GM18526 (cell line): ENCODE data around the gene TSPOAP1.

Source experiments
- POLR2A ChIP-seq: IDR thresholded peaks from 3 replicates; pipeline ENCODE4 v1.6.1; 2011; ENCODE audit not compliant: insufficient read length; ENCODE audit errors: extremely low read depth

The TSPOAP1 gene

DNA sequence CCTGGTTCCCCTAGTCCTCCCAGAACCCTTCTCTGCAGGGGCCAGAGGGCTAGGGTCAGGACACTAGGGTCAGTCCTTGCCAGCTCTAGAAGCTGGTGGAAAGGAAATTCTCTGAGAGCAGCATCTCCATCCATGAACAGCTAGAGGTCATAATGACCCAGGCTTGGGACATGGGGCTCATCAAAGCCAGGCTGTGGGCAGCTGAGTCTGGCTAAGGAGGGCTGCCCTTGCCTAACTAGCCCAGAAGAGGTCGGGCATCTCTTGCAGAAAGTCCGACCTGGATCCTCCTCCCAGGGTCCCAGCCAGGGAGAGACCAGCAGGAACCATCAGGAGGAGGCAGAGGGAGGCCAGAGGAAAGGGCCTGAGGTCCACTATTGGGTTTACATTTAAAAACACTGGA, 52.2 kb downstream of the TSPOAP1 start:
- no peak for TF ChIP-seq POLR2A

GRCh38 chr17:58275417-58275816, 53.2 kb downstream of the TSPOAP1 start:
- TF ChIP-seq POLR2A: no peak

- TF ChIP-seq POLR2A: no peak
These were observed 55.0 kb downstream of the TSPOAP1 start for GRCh38 chr17:58273453-58274104.

GRCh38 chr17:58272367-58273280, 56.0 kb downstream of the TSPOAP1 start:
- TF ChIP-seq POLR2A: no peak

DNA sequence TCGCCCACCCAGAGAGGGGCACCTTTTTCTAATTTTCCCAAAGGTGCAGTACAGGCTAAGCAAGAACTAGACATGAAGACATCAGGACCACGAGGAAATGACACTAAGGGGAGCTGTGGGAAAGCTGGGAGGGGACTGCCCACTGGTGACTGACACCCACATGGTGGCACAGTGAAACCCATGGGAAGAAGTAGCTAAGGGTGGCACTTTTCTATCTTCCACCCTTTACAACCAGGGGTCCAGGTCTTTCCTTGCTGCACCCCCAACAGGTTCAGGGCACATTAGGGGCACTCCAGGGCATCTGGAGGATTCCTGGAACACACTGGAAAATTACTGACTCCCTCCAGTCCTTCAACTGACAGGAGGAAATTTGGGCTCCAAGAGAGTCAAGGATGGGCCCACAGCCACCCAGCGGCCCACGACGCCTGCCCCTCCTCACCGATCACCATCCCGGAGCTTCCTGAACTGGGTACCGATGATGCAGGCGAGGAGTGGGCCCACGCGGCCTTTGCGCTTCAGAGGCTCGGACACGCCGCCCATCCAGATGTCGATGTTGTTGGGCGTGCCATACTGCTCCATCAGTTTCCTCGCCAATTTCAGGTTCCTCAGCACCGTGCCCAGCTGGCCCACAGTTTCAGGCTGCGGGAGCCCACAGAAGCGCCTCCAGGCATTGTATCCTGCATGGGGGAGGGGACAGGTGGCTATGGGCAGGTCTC, 57.2 kb downstream of the TSPOAP1 start:
- no peak for TF ChIP-seq POLR2A

DNA sequence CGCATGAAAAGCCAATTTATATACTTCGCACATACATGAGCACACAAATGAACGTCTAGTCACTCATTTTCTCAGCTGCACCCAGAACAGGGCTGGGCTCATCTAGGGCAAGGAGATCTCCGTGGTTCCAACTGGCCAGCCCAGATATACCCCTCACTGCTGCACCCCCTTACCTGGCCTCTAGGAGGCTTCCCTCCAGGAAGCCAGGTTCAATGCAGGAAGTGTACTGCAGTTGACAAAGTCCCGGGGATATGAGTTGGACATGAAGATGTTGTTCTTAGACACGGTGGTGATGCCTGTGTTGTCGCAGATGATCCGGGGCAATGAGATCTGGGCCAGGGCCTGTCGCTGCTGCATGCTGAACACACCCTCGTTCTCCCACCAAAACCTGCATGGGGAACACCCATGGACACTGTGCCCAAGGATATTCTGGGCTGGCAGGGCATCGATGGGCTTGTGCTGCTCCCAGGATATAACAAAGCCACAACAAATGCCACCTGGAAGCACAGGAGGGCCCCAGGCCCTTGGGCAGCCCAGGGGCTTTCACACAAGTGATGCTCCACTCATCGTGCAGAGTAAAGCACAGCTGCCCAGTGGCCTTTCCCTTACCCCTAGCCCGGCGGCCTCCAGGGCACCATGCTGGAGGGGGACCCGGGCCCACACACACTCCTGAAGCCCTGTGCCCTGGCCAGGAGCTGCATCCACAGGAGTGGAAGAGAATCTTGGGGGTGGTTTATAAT, 57.9 kb downstream of the TSPOAP1 start:
- TF ChIP-seq POLR2A: no peak

- no peak for TF ChIP-seq POLR2A
These were observed 58.9 kb downstream of the TSPOAP1 start for GRCh38 chr17:58269557-58270291.

- TF ChIP-seq POLR2A: no peak
These were observed 59.6 kb downstream of the TSPOAP1 start for GRCh38 chr17:58268774-58269556.

DNA sequence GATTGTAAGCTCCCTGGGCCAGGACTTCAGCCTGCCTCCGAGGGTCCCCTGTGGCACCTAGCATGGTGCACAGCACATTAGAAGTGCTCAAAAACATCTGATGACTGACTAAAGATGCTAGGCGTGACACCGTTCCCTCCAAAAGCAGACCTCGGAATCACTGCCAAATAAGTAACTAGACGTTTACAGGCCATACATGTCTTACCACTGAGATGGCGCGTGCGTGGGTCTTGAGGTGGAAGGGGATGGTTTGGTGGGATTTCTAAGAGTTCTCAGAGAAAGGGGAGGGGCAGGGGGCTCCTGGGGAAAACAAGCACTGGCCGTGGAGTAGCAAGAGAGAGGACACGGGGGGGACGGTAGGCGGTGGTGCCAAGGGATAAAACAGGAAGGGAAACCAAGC, 60.3 kb downstream of the TSPOAP1 start:
- no peak for TF ChIP-seq POLR2A

DNA sequence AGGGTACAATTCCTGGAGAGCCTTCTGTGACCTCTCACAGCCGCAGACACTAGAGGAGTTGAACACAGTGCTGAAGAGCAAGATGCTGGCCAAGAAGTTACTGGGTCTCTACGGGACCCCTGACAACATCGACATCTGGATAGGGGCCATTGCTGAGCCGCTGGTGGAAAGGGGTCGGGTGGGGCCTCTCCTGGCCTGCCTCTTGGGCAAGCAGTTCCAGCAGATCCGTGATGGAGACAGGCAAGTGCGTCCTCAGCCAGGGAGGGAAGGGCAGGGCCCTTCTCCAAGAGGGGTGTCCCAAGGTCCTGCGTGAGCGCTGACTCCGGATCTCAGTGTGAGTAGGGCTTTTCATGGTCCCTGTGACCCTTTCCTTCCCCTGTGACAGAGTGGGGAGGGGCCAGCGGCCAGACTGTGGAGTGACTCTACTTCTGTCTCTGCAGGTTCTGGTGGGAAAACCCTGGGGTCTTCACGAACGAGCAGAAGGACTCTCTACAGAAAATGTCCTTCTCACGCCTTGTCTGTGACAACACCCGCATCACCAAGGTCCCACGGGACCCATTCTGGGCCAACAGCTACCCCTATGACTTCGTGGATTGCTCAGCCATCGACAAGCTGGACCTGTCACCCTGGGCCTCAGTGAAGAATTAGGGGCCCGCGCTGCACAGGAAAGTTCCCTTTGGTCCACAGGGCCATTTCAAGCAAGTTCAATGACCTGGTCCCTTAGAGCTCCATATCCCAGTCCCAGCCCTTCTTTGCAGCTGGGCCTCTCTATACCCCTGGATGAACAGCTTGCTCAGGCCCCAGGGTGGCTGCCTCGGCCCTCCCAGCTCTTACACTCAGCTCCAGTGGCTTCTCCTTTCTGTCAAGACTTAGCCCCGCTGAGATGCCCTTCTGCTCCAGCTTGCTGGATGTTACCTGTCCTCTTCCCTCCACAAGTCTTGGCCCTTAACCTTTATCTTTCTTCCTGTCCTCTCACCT, 61.0 kb downstream of the TSPOAP1 start:
- TF ChIP-seq POLR2A: no peak

DNA sequence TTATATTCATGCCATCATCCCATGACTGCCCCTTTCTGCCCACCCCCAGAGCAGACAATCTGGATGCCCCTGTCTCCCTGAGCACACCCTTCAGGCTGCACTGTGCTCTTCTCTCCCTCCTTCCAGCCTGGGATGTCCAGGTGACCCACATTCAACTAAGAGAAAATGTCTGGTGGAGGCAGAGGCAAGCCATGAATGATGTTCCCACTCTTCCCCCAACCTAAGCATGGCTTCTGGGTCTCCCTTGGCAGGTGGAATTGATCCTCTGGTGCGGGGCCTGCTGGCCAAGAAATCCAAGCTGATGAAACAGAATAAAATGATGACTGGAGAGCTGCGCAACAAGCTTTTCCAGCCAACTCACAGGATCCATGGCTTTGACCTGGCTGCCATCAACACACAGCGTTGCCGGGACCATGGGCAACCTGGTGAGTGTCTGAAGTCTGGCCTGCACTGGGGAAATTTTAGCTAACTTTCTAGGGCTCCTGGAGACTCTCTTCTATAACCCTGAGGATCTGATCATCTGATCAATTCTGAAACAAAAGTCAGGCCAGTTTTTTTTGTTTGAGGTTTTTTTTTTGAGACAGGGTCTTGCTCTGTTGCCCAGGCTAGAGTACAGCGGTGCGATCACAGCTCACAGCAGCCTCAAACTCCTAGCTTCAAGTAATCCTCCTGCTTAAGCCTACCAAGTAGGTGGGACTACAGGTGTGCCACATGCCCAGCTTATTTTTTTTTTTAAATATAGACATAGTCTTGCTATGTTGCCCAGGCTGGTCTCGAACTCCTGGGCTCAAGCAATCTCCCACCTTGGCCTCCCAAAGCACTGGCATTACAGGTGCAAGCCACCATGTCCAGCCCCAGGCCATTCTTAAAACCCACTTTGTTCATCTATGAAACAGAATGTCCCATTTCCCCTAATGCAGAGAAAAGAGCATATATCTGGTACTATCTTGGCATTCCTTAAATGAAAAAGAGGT, 62.4 kb downstream of the TSPOAP1 start:
- TF ChIP-seq POLR2A: no peak
